C4-2B (cell line): Measurements from ENCODE around the gene SHBG.

Source experiments
- H3K27ac ChIP-seq: fragments of 450-650 bp; 2 replicates; pipeline ENCODE4 v1.5.1; 2017
- CTCF ChIP-seq: fragments of 450-650 bp; conservative IDR thresholded peaks from 2 replicates; pipeline ENCODE4 v1.5.1; 2017; ENCODE audit warnings: mild to moderate bottlenecking
- ZFX ChIP-seq: fragments of 450-650 bp; IDR thresholded peaks from 2 replicates; pipeline ENCODE4 v1.6.1; 2017

Gene SHBG

GRCh38 chr17:7587420-7588151 is 42.3 kb upstream of the SHBG start:
- H3K27ac ChIP-seq: no peak overlapping the region
- TF ChIP-seq CTCF (no peak), ZFX (no peak)

DNA sequence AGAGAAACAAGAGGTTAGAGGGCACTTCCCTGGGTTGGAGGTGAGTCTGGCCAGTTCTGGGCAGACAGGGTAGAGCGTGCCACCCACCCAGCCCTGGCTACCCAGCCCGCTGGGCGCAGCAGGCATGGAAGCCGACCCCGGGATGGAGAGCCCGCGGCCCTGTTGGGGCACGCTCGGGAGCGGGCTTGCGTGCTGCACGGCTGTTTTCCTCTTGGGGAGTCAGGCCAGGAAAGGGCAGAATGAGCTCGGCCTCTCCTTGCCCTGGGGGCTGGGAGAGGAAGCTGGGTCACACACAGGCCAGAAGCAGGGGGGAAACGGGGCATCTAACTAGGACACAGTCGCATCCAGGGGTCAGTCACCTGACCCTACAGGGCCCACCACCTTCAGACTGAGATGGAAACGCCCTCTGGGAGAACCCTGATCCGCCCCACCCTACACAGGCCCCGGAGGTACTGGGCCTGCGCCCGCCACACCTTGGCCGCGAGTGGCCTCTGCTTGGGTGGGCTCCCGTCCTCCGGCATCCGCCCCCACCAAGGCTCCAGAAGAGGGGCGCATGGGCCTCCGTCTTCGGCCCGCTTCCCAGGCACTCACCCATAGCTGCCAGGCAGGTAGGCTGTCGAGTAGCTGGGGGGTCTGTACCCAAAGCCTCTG is 41.3 kb upstream of the SHBG start:
- H3K27ac ChIP-seq: no peak overlapping the region
- no peak for TF ChIP-seq CTCF
- TF ChIP-seq ZFX: no peak

DNA sequence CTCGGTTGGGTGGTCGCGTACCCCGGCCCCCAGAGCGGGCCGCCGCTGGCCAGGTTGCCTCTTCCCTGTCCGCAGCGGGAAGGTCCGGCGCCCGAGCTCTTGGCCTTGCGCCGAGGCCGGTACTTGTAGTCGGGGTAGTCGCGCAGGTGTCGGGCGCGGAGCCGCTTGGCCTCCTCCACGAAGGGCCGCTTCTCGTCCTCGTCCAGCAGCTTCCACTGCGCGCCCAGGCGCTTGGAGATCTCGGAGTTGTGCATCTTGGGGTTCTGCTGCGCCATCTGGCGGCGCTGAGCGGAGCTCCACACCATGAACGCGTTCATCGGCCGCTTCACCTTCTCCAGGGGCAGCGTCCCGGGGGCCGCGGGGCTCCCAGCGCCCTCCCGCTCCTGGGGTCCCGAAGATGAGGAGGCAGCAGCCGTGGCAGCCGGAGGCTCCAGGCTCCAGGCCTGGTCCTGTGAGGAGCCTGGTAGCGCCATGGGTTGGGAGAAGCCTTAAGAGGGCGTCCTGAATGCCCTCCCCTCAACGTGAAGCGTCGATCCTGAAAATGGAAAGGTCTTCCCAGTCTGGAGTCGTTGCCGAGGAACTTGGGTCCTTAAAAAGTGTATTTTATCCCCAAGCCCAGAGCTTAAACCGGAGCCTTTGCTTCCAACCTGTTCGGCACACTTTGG is 40.6 kb upstream of the SHBG start:
- no peak overlapping the region for H3K27ac ChIP-seq

GRCh38 chr17:7589891-7590691 is 39.8 kb upstream of the SHBG start, which contains the start of gene SOX15:
Gene SOX15, minus strand, starts transcription at chr17:7590094. Its CDS starts 418 bp downstream, at chr17:7589676.
- H3K27ac ChIP-seq: no peak within 1 kb of the TSS
- TF ChIP-seq ZFX: no peak
- no peak for TF ChIP-seq CTCF

More for the DNA sequence above, 40.6 kb upstream of the SHBG start:
- TF ChIP-seq CTCF (no peak), ZFX (no peak)

- H3K27ac ChIP-seq: no peak overlapping the region
- TF ChIP-seq ZFX (no peak), CTCF (no peak)
These were observed 39.2 kb upstream of the SHBG start for GRCh38 chr17:7590743-7591142.

- H3K27ac ChIP-seq: no peak overlapping the region
- no peak for TF ChIP-seq ZFX
- TF ChIP-seq CTCF: no peak
These were observed 38.3 kb upstream of the SHBG start for GRCh38 chr17:7591596-7591995.
